Ammon's horn (tissue), 1 donor: ENCODE results near the gene PRC1.
"Not testable (repeated sequence)": the region's sequence is repeated elsewhere in the genome, so short reads cannot be mapped to it uniquely, and the experiment has no call there.

Source experiments
- DNase-seq: peaks from one replicate; pipeline ENCODE4 v3.0.0-alpha.2; 2016; ENCODE audit warnings: low spot score

Gene PRC1

DNA sequence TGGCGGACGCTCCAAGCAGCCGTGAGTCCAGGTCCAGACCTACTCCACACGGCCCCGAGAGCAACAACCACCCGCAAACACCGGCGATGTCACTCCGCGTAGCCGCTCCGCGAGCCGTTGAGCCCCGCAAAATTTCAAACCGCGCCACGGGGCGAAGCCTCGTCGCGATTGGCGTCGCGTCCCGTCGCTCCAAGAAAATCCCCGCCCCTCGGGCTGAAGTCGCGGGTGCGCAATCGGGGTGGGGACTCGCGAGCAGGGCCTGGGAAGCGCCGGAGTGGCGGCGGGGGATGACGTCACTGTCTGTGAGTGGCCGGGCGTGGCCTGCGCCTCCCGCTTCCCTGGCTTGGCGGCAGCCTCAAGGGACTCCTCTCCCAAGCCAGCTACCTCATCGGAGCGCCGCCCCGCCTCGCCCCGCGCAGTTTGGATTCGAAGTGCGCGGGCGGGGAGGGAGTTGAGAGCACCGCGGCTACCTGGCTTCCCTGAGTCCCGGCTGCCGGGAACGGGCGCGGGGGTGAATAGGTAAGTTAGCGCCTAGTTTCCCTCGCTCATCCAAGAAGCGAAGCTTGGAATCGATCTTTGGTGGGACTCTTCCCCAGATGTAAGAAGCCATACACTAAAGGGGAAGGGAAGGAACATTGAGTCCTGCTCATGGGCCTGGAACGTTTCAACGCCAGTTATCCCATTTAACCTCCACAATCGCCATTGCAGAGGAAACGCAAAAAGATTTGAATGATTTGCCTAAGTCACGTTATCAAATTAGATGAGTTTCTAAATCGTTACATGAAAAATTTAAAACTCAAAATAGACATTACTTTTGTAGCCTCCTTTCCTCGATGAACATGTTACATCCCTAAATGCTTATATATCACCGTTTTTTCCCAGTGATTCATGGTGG lies at the start of gene PRC1:
Gene PRC1, minus strand, starts transcription at position 119 of the 895 bp plus-strand sequence. Its CDS starts 118 bp downstream, at position 1.
- DNase-seq, result peak; percentile 99

GRCh38 chr15:91043202-91043874 lies 49.0 kb upstream of the PRC1 start:
- DNase-seq, result no peak

DNA sequence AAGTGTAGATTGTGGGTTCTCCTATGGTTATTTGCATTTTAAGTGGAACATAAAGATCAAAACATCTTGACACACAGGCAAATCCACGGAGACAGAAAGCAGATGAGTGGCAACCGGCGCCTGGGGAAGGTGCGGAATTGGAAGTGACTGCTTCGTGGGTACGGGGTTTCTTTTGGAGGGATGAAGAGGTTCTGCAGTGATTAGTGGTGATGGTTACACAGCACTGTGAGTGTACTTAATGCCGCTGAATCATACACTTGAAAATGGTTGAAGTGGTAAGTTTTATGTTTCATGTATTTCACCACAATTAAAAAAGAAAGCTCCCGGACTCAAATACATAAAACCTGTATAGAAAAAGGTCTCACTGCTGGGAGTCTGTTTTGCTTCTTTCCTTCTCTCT lies 46.5 kb upstream of the PRC1 start:
- no peak for DNase-seq

GRCh38 chr15:91039996-91040395 lies 45.7 kb upstream of the PRC1 start:
- DNase-seq, result no peak

DNA sequence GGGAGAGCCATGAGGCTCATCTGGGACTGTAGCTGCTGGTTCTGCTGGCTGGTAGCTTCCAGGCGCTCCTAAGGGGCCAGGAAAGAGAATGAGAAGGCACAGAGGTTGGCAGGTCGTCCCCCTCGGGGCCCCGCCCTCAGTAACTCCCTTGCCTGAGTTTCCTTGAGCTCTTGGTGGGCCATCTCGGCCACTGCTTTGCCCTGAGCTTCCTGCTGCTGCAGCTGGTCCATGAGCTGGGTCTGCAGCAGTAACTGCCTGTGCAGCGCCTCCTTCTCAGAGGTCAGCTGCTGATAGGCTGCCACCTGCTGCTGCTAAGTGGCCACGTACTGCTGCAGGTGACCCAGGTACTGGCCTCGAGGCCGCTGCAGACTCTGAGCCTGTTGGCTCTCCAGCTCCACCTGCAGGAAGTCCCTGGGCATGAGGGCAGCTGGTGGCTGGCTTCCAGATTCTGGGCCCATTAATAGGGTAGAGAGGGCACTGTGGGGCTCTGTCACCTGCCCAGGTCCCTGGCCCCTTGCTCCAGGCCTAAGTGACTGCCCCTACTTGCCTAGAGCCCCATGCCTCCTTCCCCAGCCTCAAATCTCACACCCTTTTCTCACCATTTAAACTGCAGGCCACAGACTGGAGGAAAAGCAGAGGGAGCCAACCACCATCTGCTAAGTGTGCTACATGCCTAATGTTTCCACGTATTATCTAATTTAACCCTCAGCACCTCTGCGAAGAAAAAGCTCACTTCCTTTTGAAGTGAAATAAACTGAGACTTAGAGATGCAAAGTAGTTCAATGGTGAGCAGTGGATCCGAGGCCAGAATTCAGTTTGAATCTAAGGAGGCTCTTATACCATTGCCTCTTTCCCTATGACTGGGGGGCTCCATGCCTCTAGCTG lies 38.8 kb upstream of the PRC1 start:
- DNase-seq, result peak; percentile 31

- no peak for DNase-seq
Observed at GRCh38 chr15:91031796-91032195, 37.5 kb upstream of the PRC1 start.

DNA sequence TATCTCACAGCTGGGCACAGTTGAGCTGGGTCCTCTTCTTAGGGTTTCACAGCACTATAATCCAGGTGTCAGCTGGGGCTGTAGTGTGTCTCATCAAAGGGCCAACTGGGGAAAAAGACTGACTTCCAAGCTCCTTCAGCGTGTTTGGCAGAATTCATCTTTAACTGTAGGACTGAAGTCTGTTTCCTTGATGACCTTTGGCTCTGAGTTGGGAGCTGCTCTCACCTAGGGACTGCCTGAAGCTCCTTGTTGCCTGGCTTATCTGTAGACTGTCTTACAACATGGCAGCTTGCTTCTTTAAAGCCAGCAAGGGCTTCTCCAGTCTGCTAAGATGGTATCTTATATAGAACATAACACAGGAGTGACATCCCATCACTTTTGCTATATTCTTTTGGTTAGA lies 33.3 kb upstream of the PRC1 start:
- no peak for DNase-seq

- DNase-seq, result no peak
Observed at GRCh38 chr15:91023720-91024119, 29.4 kb upstream of the PRC1 start.

GRCh38 chr15:91022832-91023129 lies 28.4 kb upstream of the PRC1 start:
- DNase-seq, result no peak

GRCh38 chr15:91022075-91022831 lies 27.9 kb upstream of the PRC1 start, which contains the start of gene VPS33B:
Gene VPS33B, minus strand, starts transcription at chr15:91022594. Its CDS starts 345 bp downstream, at chr15:91022249.
- peak; percentile 93 for DNase-seq

DNA sequence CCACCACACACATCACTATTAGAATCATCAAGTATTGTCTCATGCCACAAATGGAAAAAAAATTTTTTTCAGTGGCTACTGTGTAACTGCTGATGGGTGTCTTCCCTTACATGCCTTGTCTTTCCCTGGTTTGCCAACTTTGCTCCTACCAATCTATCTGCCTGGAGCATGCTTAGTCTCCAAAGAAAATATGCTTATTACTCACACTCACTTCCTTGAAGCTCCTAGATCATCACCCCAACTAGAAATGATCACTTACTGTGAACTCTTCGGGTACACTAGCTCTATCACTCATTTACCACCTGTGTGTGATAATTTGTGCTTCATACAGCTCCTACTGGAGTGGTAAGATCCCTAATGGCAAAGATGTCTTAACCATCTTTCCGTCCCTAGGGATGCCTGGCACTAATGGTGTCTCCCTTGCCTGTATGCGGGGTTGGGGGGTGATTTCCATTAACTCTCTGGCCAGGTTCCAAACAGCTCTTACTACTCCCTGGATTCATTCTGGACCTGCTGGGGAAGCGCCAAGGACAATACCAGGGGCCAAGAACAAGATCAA lies 27.3 kb upstream of the PRC1 start:
- no peak for DNase-seq

DNA sequence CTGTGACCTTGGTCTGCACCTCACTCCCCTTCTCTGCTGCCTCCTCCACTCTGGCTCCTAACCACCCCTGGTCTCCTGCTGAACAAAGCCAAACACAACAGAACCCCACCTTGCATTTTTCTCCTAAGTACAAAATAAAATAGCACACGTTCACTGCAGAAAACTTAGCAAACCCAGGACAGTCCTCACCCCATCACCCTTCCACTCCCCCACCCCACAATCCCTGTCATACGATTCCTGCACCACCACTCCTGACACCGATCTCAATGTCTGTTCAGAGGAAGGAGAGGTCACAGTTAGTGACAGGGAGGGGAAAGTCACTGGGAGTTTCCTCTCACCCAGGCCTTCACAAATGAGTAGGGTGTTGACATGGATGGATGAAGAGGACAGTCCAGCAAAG lies 23.8 kb upstream of the PRC1 start:
- DNase-seq, result no peak

GRCh38 chr15:91017716-91018115 lies 23.4 kb upstream of the PRC1 start:
- DNase-seq, result no peak

- not testable (repeated sequence) for DNase-seq
Observed at GRCh38 chr15:91013701-91014100, 19.4 kb upstream of the PRC1 start.

GRCh38 chr15:91007266-91007665 lies 12.9 kb upstream of the PRC1 start:
- no peak for DNase-seq

DNA sequence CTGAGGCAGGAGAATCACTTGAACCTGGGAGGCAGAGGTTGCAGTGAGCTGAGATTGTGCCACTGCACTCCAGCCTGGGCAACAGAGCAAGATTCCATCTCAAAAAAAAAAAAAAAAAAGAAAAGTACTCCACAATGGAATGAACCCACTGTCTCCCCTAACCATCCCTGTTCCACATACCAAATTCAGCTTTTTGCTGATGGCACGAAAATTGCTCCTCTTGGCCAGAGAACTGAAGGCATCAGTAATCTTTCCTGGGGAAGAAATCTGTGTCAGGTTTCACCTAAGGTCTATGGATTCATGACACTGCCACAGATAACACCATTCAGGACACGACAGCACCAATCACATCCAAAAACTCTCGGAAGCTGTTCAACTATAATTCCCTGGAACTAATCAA lies 6.9 kb upstream of the PRC1 start:
- no peak for DNase-seq

GRCh38 chr15:90998737-90999136 lies 4.4 kb upstream of the PRC1 start:
- no peak for DNase-seq

DNA sequence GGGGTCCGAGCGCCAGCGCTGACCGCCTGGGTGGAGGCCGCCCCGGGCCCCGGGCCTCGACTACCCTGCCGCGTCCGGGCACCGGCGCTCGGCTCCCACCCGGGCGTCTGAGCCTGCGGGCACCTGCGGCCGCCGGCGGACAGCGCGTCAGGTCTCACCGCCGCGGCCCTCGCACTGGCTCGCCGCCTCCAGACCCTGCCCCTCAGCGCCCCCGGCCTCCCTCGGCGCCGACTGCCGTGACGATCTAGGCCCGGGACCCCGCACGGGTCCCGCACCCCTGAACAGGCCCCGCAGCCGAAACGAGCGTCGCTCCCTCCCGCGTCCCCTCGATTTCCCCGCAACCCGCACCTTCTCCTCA lies 297 bp downstream of the PRC1 start:
- DNase-seq, result no peak

DNA sequence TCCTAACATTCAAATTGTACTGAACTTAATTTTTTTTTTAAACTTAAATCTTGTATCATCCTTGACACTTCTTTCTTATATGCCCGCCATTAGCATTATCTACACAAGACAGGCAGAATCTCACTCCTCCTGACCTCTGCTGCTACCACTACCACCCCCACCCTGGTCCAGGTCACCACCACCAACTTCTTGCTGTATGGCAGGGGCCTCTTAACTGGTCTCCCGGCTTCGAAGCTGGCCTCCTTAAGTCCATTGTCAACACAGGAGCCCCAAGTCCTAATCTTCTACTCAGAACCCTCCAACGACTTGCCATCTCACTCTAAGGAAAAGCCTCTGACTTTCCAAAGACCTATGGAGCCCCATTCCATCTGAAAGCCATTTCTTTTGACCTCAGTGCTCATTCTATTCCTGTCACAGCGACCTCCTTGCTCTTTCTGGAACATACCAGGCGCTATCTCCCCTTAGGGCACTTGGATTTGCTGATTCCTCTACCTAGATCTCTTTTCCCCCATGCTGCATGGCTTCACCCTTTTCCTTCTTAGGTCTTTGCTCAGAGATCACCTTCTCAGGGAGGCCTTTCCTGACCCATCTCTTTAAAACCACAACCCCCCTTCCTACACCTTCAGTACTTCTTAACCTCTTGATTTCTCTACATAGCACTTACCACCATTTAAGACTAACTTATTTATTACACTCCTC lies 2.6 kb downstream of the PRC1 start:
- no peak for DNase-seq

- DNase-seq, result no peak
Observed at GRCh38 chr15:90990446-90990845, 3.9 kb downstream of the PRC1 start.
